Glutamatergic neuron (in vitro differentiated cells): ENCODE measurements around the gene RCL1. TPM values are rescaled to one million over a fixed set of nuclear protein-coding genes. Genes with fewer than 3 reads are reported as not detected.

Experiments
- DNase-seq: peaks from one replicate; pipeline ENCODE4 v3.0.0; 2022
- H3K27ac Mint-ChIP-seq: one replicate; pipeline ENCODE4 v1.8.0; 2020; ENCODE audit warnings: mild to moderate bottlenecking, mixed read lengths, inconsistent platforms; ENCODE audit not compliant: unreplicated experiment
- H3K27me3 Mint-ChIP-seq: one replicate; pipeline ENCODE4 v1.8.0; 2020; ENCODE audit warnings: mild to moderate bottlenecking, moderate library complexity, mixed read lengths, inconsistent platforms; ENCODE audit not compliant: unreplicated experiment
- H3K36me3 Mint-ChIP-seq: one replicate; pipeline ENCODE4 v1.8.0; 2020; ENCODE audit warnings: mild to moderate bottlenecking, mixed read lengths, inconsistent platforms; ENCODE audit not compliant: unreplicated experiment
- H3K4me1 Mint-ChIP-seq: one replicate; pipeline ENCODE4 v1.8.0; 2020; ENCODE audit warnings: mild to moderate bottlenecking, low read depth, mixed read lengths, inconsistent platforms; ENCODE audit not compliant: unreplicated experiment
- H3K4me3 Mint-ChIP-seq: one replicate; pipeline ENCODE4 v1.8.0; 2020; ENCODE audit warnings: mild to moderate bottlenecking, mixed read lengths, inconsistent platforms; ENCODE audit not compliant: unreplicated experiment
- H3K9me3 Mint-ChIP-seq: one replicate; pipeline ENCODE4 v1.8.0; 2020; ENCODE audit warnings: mild to moderate bottlenecking, moderate library complexity, mixed read lengths, inconsistent platforms; ENCODE audit not compliant: unreplicated experiment
- CTCF ChIP-seq: fragments of 200-600 bp; sonication (generic); IDR thresholded peaks from one replicate; pipeline ENCODE4 v1.5.0; 2021; ENCODE audit not compliant: partially characterized antibody, unreplicated experiment
- total RNA-seq: library from RNA; stranded (reverse); fragmentation: NEBNext Ultra II Directional; extraction: Animal tissue kit (Norgen Biotek cat#: 25700); gene quantifications from one replicate; pipeline ENCODE4 v1.2.1, GENCODE V29; 2021; ENCODE audit not compliant: unreplicated experiment

The RCL1 gene
- total RNA-seq, 1 donor from 2014 or later: 14.4 TPM

DNA sequence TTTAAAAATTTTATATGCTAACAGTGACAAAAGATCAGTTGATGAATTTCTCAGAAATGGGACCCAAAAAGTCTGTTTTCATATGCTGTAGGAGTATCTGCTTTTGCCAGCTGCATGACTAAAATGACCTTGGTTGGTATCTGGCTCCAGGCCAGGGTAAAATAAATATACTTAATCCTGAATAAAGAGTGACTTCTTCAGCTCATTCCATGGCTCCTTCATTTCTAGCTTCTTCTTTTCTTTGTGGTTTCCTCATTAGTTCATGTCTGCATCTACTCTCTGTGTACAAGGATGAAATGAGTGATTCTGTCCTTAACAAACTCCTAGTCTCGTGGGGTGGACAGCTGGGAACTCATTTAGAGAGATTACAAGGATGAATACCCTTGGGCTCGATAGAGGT, 36.0 kb downstream of the RCL1 start:
- H3K27ac Mint-ChIP-seq: no peak overlapping the region
- H3K27me3 Mint-ChIP-seq: peaks cover 2% of the 10 kb centered on the region
- H3K36me3 Mint-ChIP-seq: no peaks in the 10 kb centered on the region
- peaks cover 3% of the 10 kb centered on the region for H3K4me1 Mint-ChIP-seq
- no peak for DNase-seq
- H3K9me3 Mint-ChIP-seq: no peaks in the 10 kb centered on the region
- H3K4me3 Mint-ChIP-seq: no peak overlapping the region
- TF ChIP-seq CTCF: no peak

GRCh38 chr9:4829969-4830368, 37.2 kb downstream of the RCL1 start:
- Mint-ChIP-seq H3K27me3 (peaks cover 2% of the 10 kb centered on the region), H3K36me3 (peaks cover 3% of the 10 kb centered on the region), H3K27ac (no peak overlapping the region), H3K9me3 (peaks cover 1% of the 10 kb centered on the region), H3K4me3 (no peak overlapping the region), H3K4me1 (peaks cover 11% of the 10 kb centered on the region)
- TF ChIP-seq CTCF: no peak
- DNase-seq: no peak

- peaks cover 4% of the 10 kb centered on the region for H3K36me3 Mint-ChIP-seq
- H3K9me3 Mint-ChIP-seq: peaks cover 2% of the 10 kb centered on the region
- no peak overlapping the region for H3K27ac Mint-ChIP-seq
- H3K27me3 Mint-ChIP-seq: peaks cover 2% of the 10 kb centered on the region
- H3K4me3 Mint-ChIP-seq: no peak overlapping the region
- peaks cover 13% of the 10 kb centered on the region for H3K4me1 Mint-ChIP-seq
- no peak for TF ChIP-seq CTCF
- DNase-seq: no peak
Measured at GRCh38 chr9:4830699-4831098, 38.0 kb downstream of the RCL1 start.

GRCh38 chr9:4831119-4831518, 38.4 kb downstream of the RCL1 start:
- peaks cover 4% of the 10 kb centered on the region for H3K36me3 Mint-ChIP-seq
- H3K27ac Mint-ChIP-seq: no peak overlapping the region
- peaks cover 2% of the 10 kb centered on the region for H3K9me3 Mint-ChIP-seq
- H3K4me1 Mint-ChIP-seq: peaks cover 14% of the 10 kb centered on the region
- peaks cover 2% of the 10 kb centered on the region for H3K27me3 Mint-ChIP-seq
- no peak for TF ChIP-seq CTCF
- H3K4me3 Mint-ChIP-seq: no peak overlapping the region
- DNase-seq: no peak

- no peak overlapping the region for H3K27ac Mint-ChIP-seq
- no peak overlapping the region for H3K4me3 Mint-ChIP-seq
- no peak for DNase-seq
- H3K27me3 Mint-ChIP-seq: peaks cover 4% of the 10 kb centered on the region
- no peak for TF ChIP-seq CTCF
- peaks cover 16% of the 10 kb centered on the region for H3K4me1 Mint-ChIP-seq
- peaks cover 2% of the 10 kb centered on the region for H3K9me3 Mint-ChIP-seq
- peaks cover 4% of the 10 kb centered on the region for H3K36me3 Mint-ChIP-seq
Measured at GRCh38 chr9:4831944-4832343, 39.2 kb downstream of the RCL1 start.
